Ascending aorta (tissue), 2 donors: ENCODE results near the gene ZBTB12. TPM values are rescaled to one million over a fixed set of nuclear protein-coding genes. Genes with fewer than 3 reads are reported as not detected.
"Not testable (repeated sequence)": the region's sequence is repeated elsewhere in the genome, so short reads cannot be mapped to it uniquely, and the experiment has no call there.

Experiments used
- DNase-seq, 2 donors: peaks; one replicate each; pipeline ENCODE4 v3.0.0-alpha.2; 2019; ENCODE audit warnings: low spot score in 2 of 2
- H3K27ac ChIP-seq, 2 donors: fragments of 200-600 bp; sonication (generic); one replicate each; pipeline ENCODE4 v1.5.1; 2016 to 2017; ENCODE audit warnings: mild to moderate bottlenecking in 1 of 2
- H3K27me3 ChIP-seq: fragments of 200-600 bp; sonication (generic); one replicate; pipeline ENCODE4 v1.5.1; 2017
- H3K36me3 ChIP-seq, 2 donors: fragments of 200-600 bp; sonication (generic); one replicate each; pipeline ENCODE4 v1.5.1; 2016
- H3K4me1 ChIP-seq, 2 donors: fragments of 200-600 bp; sonication (generic); one replicate each; pipeline ENCODE4 v1.5.1; 2016 to 2017; ENCODE audit warnings: mild to moderate bottlenecking in 1 of 2
- H3K4me3 ChIP-seq, 2 donors: fragments of 200-600 bp; sonication (generic); one replicate each; pipeline ENCODE4 v1.5.1; 2016 to 2017; ENCODE audit warnings: mild to moderate bottlenecking in 1 of 2
- H3K9me3 ChIP-seq, 2 donors: fragments of 200-600 bp; sonication (generic); one replicate each; pipeline ENCODE4 v1.5.1; 2016
- intact Hi-C: fragments of 100-400 bp; cut with DNase I; formaldehyde crosslinking; loops from one replicate; pipeline ENCODE4 v1.15.1; 2023
- total RNA-seq: library from RNA; depleted of rRNA; stranded (reverse); fragments of >200 nt; gene quantifications from one replicate; pipeline ENCODE4 v1.1.0, GENCODE V29; 2016
- TF ChIP-seq, protein P1 (sequence below), 3 experiments: fragments of 200-600 bp in 2 of 3; fragments of 450-650 bp in 1 of 3; sonication (generic) in 2 of 3; IDR thresholded peaks; one replicate each; pipeline ENCODE4 v1.5.1; 2016 to 2019; ENCODE audit warnings: antibody characterized with exemption in 3 of 3, mild to moderate bottlenecking in 1 of 3, moderate library complexity in 1 of 3

The ZBTB12 gene
- total RNA-seq, 1 donor from 2014 or later = 7.3 TPM

DNA sequence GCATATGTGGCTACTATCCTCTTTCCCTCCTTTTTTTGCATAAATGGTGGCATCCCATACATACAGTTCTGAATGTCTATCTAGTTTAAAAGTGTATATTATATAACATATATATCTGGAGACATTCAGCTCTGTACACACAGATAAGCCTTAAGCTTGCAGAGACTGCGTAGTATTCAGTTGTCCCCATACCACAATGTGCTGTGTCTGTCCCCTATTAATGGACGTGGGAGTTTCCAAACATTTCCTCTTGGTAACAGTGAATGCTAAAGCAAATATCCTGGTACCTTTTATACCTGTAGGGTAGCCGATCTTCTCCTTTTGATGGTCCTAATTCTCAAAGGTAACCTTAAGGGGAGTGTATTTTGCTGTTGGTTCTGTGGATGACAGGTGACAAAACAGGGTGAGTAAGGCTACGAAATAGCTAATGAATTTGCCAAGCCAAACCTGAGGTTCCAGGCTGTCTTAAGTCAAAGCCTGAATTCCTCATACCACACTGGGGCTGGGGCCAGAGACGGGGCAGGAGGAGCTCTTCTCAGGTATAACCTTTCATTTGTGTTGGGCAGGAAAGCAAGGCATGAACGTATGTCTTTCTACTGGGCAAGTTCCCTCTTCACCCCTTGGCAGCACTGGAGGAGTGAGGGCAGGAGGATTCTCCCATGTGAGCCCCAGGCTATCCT is 17.9 kb upstream of the ZBTB12 start:
- Histone ChIP-seq H3K36me3 (no peaks in the 10 kb centered on the region), H3K27me3 (no peaks in the 10 kb centered on the region), H3K4me3 (no peak overlapping the region), H3K27ac (no peak overlapping the region), H3K9me3 (no peaks in the 10 kb centered on the region), H3K4me1 (no peaks in the 10 kb centered on the region)
- TF ChIP-seq, protein P1, sequence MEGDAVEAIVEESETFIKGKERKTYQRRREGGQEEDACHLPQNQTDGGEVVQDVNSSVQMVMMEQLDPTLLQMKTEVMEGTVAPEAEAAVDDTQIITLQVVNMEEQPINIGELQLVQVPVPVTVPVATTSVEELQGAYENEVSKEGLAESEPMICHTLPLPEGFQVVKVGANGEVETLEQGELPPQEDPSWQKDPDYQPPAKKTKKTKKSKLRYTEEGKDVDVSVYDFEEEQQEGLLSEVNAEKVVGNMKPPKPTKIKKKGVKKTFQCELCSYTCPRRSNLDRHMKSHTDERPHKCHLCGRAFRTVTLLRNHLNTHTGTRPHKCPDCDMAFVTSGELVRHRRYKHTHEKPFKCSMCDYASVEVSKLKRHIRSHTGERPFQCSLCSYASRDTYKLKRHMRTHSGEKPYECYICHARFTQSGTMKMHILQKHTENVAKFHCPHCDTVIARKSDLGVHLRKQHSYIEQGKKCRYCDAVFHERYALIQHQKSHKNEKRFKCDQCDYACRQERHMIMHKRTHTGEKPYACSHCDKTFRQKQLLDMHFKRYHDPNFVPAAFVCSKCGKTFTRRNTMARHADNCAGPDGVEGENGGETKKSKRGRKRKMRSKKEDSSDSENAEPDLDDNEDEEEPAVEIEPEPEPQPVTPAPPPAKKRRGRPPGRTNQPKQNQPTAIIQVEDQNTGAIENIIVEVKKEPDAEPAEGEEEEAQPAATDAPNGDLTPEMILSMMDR (IDR thresholded peaks at IDR 0.05) = no peak
- DNase-seq = no peak
- intact Hi-C loops = no loop called here

DNA sequence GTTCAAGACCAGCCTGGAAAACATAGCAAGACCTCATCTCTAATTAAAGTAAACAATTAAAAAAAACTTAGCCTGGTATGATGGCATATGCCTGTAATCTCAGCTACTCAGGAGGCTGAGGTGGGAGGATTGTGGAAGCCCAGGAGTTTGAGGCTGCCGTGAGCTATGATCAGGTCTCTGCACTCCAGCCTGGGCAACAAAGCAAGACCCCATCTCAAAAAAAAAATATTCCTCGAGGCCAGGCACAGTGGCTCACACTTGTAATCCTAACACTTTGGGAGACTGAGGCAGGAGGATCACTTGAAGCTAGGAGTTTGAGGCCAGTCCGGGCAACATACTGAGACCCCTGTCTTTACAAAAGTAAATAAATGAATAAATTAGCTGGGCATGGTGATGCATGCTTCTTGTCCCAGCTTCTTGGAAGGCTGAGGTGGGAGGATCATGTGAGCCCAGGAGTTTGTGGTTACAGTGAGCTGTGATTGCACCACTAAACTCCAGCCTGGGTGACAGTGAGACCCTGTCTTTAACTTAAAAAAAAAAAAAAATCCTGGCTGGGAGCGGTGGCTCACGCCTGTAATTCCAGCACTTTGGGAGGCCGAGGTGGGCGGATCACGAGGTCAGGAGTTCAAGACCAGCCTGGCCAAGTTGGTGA is 16.3 kb upstream of the ZBTB12 start:
- Histone ChIP-seq H3K4me3 (no peak overlapping the region), H3K27me3 (no peaks in the 10 kb centered on the region), H3K9me3 (no peaks in the 10 kb centered on the region), H3K27ac (no peak overlapping the region), H3K36me3 (no peaks in the 10 kb centered on the region), H3K4me1 (no peaks in the 10 kb centered on the region)
- TF ChIP-seq, protein P1 (IDR thresholded peaks at IDR 0.05) = no peak
- no peak for DNase-seq
- intact Hi-C loops = no loop called here

DNA sequence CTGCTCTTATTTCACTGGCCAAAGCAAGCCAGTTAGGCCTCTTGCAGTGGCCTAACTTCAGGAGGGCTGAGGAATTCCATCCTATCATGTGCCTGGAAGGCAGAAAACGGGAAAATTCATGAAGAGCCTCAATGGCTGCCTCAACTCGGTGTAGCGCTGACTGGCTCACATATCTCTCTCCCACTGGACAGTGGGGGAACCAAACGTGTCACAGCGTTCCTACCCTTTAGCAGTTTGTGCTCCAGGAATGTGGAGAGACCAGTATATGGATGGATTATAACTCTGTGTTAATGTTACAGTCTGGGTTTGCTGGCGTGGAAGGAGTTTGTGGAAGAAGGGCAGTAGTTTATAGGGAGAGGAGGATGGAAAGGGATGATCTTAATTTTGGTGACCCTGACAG is 13.9 kb upstream of the ZBTB12 start:
- TF ChIP-seq, protein P1 (IDR thresholded peaks at IDR 0.05) = no peak
- Histone ChIP-seq H3K4me3 (no peak overlapping the region), H3K9me3 (no peaks in the 10 kb centered on the region), H3K27me3 (no peaks in the 10 kb centered on the region), H3K4me1 (peaks cover 0 to 6% of the 10 kb centered on the region in 2 donors), H3K27ac (no peak overlapping the region), H3K36me3 (no peaks in the 10 kb centered on the region)
- intact Hi-C loops = no loop called here
- no peak for DNase-seq

DNA sequence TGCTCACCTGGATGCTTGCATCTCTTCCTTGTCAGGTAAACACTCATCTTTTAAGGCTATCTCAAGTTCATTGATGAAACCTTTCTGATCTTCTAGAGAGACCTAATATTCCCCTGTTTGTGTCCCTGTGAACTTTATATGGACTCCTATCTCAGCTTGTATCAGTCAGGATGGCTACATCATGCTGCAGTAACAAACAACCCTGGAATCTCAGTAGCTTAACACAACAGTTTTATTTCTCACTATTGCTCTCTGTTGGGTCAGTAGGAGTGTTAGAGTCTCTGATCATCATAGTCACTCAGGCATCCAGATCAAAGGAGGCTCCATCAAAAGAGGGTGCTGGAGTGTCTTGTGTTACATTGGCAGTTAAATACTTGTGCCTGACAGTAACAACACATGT is 13.5 kb upstream of the ZBTB12 start:
- no peaks in the 10 kb centered on the region for H3K9me3 ChIP-seq
- no peak overlapping the region for H3K27ac ChIP-seq
- H3K4me1 ChIP-seq = peaks cover 0 to 6% of the 10 kb centered on the region in 2 donors
- no peak for DNase-seq
- intact Hi-C loops = no loop called here
- TF ChIP-seq, protein P1 (IDR thresholded peaks at IDR 0.05) = no peak
- no peak overlapping the region for H3K4me3 ChIP-seq
- H3K36me3 ChIP-seq = no peaks in the 10 kb centered on the region
- H3K27me3 ChIP-seq = no peaks in the 10 kb centered on the region

DNA sequence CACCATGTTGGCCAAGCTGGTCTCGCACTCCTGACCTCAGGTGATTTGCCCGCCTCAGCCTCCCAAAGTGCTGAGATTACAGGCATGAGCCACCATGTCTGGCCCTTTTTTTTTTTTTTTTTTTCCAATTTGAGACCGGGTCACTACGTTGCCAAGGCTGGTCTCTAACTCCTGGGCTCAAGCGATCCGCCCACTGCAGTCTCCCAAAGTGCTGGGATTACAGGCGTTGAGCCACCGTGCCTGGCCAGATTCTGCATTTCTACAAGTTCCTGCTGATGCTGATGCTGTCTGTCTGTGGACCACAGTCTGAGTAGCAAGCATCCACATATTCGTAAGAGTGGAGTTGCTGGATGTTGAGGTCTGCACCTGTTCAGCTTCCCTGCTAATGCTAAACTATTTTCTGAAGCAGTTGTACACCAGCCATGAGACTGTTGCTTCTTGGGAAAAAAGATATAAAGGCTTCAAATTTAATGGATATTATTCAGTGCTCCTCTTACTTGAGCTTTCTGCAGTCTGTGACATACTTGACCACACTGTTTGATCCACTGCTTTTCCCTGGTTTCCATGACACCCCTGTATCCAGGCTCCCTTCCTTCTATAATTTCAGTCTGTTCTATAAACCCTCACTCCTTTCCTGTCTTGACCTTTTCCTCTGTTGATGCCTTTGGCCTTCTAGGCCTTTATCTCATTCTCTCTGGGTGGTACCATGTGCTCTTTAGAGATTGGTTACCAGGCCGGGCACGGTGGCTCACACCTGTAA is 10.1 kb upstream of the ZBTB12 start:
- Histone ChIP-seq H3K4me3 (no peak overlapping the region), H3K27me3 (no peaks in the 10 kb centered on the region), H3K36me3 (no peaks in the 10 kb centered on the region), H3K27ac (peak overlapping the region in 1 of 2 donors; percentile 49), H3K4me1 (peaks cover 0 to 6% of the 10 kb centered on the region in 2 donors), H3K9me3 (no peaks in the 10 kb centered on the region)
- TF ChIP-seq, protein P1 (IDR thresholded peaks at IDR 0.05) = no peak
- DNase-seq = no peak
- intact Hi-C loops = no loop called here

DNA sequence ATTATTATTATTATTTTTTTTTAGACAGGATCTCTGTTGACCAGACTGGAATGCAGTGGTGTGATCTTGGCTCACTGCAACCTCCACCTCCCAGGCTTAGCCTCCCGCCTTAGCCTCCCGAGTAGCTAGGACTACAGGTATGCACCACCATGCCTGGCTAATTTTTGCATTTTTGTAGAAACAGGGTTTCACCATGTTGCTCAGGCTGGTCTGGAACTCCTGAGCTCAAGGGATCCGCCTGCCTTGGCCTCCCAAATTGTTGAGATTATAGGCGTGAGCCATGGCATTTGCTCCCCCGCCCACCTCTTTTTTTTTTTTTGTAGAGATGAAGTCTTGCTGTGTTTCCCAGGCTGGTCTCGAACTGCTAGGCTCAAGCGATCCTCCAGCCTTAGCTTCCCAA is 7.4 kb upstream of the ZBTB12 start:
- H3K9me3 ChIP-seq, H3K27ac ChIP-seq, H3K4me3 ChIP-seq, H3K36me3 ChIP-seq, intact Hi-C loops, DNase-seq, H3K27me3 ChIP-seq, H3K4me1 ChIP-seq: not testable (repeated sequence)
